ENCODE measurements around the gene UCK2. TPM values are rescaled to one million over a fixed set of nuclear protein-coding genes. Genes with fewer than 3 reads are reported as not detected.

The UCK2 gene
- total and polyA plus RNA-seq, 9 of the 15 experiments (the other 6 are each of a cell fraction or from before 2014, with no cell fraction given), result 71.6 to 145 (median 95.8) TPM

DNA sequence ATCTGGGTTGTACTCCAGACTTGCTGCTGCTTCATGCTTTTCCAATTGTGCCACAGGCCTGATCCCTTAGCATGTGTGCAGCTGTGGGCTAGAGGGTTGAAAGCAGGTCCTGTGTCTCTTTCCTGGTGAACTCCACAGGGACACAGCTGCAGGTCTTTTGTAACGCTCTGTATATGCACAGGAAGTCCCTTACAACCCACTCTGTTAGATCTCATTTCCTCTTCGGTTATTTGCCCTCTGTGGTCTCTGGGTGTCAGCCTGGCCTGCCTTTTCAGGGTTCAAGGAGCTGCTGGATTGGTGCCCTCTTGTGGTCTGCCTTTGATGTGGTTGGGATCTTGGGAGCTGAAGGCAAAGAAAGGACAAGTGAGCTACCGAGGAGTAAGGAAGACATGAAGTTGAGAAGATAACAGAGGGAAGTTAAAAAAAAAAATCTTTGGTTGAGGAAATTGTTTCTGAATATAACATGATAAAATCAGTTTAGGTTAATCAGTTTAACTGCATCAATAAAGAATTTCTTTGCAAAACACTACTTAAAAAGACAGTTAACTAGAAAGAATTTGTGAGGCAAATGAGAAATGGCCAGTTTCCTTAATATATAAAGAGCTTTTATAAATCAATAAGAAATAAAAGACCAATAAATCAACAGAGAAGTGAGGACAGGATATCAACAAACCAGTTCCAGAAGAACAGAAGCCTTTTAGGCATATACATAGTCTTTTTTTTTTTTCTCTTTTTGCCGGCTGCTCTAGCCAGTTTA lies 44.1 kb downstream of the UCK2 start (continued):
- TF ChIP-seq, protein P1, sequence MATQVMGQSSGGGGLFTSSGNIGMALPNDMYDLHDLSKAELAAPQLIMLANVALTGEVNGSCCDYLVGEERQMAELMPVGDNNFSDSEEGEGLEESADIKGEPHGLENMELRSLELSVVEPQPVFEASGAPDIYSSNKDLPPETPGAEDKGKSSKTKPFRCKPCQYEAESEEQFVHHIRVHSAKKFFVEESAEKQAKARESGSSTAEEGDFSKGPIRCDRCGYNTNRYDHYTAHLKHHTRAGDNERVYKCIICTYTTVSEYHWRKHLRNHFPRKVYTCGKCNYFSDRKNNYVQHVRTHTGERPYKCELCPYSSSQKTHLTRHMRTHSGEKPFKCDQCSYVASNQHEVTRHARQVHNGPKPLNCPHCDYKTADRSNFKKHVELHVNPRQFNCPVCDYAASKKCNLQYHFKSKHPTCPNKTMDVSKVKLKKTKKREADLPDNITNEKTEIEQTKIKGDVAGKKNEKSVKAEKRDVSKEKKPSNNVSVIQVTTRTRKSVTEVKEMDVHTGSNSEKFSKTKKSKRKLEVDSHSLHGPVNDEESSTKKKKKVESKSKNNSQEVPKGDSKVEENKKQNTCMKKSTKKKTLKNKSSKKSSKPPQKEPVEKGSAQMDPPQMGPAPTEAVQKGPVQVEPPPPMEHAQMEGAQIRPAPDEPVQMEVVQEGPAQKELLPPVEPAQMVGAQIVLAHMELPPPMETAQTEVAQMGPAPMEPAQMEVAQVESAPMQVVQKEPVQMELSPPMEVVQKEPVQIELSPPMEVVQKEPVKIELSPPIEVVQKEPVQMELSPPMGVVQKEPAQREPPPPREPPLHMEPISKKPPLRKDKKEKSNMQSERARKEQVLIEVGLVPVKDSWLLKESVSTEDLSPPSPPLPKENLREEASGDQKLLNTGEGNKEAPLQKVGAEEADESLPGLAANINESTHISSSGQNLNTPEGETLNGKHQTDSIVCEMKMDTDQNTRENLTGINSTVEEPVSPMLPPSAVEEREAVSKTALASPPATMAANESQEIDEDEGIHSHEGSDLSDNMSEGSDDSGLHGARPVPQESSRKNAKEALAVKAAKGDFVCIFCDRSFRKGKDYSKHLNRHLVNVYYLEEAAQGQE (IDR thresholded peaks at IDR 0.05; ENCODE audit: borderline replicate concordance), result peak; percentile 61
- TF ChIP-seq, protein P1 (CRISPR knock-in tag; IDR thresholded peaks at IDR 0.05; ENCODE audit: low read depth), result no peak
- TF ChIP-seq, protein P2, sequence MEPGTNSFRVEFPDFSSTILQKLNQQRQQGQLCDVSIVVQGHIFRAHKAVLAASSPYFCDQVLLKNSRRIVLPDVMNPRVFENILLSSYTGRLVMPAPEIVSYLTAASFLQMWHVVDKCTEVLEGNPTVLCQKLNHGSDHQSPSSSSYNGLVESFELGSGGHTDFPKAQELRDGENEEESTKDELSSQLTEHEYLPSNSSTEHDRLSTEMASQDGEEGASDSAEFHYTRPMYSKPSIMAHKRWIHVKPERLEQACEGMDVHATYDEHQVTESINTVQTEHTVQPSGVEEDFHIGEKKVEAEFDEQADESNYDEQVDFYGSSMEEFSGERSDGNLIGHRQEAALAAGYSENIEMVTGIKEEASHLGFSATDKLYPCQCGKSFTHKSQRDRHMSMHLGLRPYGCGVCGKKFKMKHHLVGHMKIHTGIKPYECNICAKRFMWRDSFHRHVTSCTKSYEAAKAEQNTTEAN (CRISPR knock-in tag; IDR thresholded peaks at IDR 0.05), result no peak
- TF ChIP-seq SRF (CRISPR knock-in tag; IDR thresholded peaks at IDR 0.05), result no peak
- TF ChIP-seq, protein P3, sequence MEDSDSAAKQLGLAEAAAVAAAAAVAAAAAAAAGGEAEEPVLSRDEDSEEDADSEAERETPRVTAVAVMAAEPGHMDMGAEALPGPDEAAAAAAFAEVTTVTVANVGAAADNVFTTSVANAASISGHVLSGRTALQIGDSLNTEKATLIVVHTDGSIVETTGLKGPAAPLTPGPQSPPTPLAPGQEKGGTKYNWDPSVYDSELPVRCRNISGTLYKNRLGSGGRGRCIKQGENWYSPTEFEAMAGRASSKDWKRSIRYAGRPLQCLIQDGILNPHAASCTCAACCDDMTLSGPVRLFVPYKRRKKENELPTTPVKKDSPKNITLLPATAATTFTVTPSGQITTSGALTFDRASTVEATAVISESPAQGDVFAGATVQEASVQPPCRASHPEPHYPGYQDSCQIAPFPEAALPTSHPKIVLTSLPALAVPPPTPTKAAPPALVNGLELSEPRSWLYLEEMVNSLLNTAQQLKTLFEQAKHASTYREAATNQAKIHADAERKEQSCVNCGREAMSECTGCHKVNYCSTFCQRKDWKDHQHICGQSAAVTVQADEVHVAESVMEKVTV (CRISPR knock-in tag; IDR thresholded peaks at IDR 0.05), result peak; percentile 37; the same call in 1 of the 2 replicates
- TF ChIP-seq NR2C2 (CRISPR knock-in tag; IDR thresholded peaks at IDR 0.05), result no peak
- TF ChIP-seq NR2C2 (tag; IDR thresholded peaks at IDR 0.05), result peak; percentile 64
- peak in 1 of 2 experiments; percentile 56; a peak in 1 of 3 replicates for TF ChIP-seq CBX3 (IDR thresholded peaks at IDR 0.05; ENCODE audit: borderline replicate concordance in 1 of 2, low read length in 2 of 2)
- TF ChIP-seq TBP (optimal IDR thresholded peaks at IDR 0.05; ENCODE audit: low read depth, low read length), result no peak
- peak; percentile 55; the same call in 1 of the 2 replicates for TF ChIP-seq NBN (IDR thresholded peaks at IDR 0.05; ENCODE audit: low read depth)
- 0 out of 2 replicates have a peak, but pooled peaks have one; percentile 7 for TF ChIP-seq SPI1 (IDR thresholded peaks at IDR 0.05; ENCODE audit: borderline replicate concordance, low read depth, low read length)
- TF ChIP-seq, protein P4, sequence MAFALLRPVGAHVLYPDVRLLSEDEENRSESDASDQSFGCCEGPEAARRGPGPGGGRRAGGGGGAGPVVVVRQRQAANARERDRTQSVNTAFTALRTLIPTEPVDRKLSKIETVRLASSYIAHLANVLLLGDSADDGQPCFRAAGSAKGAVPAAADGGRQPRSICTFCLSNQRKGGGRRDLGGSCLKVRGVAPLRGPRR (CRISPR knock-in tag; IDR thresholded peaks at IDR 0.05), result no peak
- TF ChIP-seq ZNF24 (IDR thresholded peaks at IDR 0.05), result peak; percentile 59; the same call in 1 of the 2 replicates
- no peak for TF ChIP-seq TAF7 (tag; IDR thresholded peaks at IDR 0.05)
- TF ChIP-seq ZKSCAN1 (IDR thresholded peaks at IDR 0.05; ENCODE audit: low read depth, low read length), result no peak
- no peak for TF ChIP-seq ZNF121 (CRISPR knock-in tag; conservative IDR thresholded peaks at IDR 0.05)
- TF ChIP-seq CC2D1A (IDR thresholded peaks at IDR 0.05), result peak; percentile 45; the same call in 1 of the 2 replicates

Data from K562 (cell line).